NCI-H510A treated with DMSO at 0.1 percent for 48 hours (cell line): ENCODE measurements around the gene KDM4B.

Experiments used
- DNase-seq: peaks from one replicate; lab custom pipeline; 2025; lab: John Stamatoyannopoulos, UW

KDM4B gene

GRCh38 chr19:5107432-5108122 lies 138.7 kb downstream of the KDM4B start:
- DNase-seq, result no peak

- no peak for DNase-seq
Measured at GRCh38 chr19:5108123-5108596, 139.2 kb downstream of the KDM4B start.

GRCh38 chr19:5108866-5109265 lies 140.0 kb downstream of the KDM4B start:
- no peak for DNase-seq

GRCh38 chr19:5109560-5109959 lies 140.6 kb downstream of the KDM4B start:
- no peak for DNase-seq

GRCh38 chr19:5110546-5110945 lies 141.6 kb downstream of the KDM4B start:
- no peak for DNase-seq

GRCh38 chr19:5111051-5111450 lies 142.1 kb downstream of the KDM4B start:
- no peak for DNase-seq

GRCh38 chr19:5112175-5112574 lies 143.3 kb downstream of the KDM4B start:
- DNase-seq, result no peak

- DNase-seq, result no peak
Measured at GRCh38 chr19:5112681-5113575, 144.0 kb downstream of the KDM4B start.

- DNase-seq, result no peak
Measured at GRCh38 chr19:5113633-5114586, 145.0 kb downstream of the KDM4B start.

- DNase-seq, result no peak
Measured at GRCh38 chr19:5114727-5115126, 145.8 kb downstream of the KDM4B start.

GRCh38 chr19:5115351-5115750 lies 146.4 kb downstream of the KDM4B start:
- DNase-seq, result no peak

- no peak for DNase-seq
Measured at GRCh38 chr19:5115771-5116202, 146.9 kb downstream of the KDM4B start.

GRCh38 chr19:5116292-5116691 lies 147.4 kb downstream of the KDM4B start:
- DNase-seq, result no peak

GRCh38 chr19:5117421-5117820 lies 148.5 kb downstream of the KDM4B start:
- DNase-seq, result no peak

GRCh38 chr19:5118026-5118425 lies 149.1 kb downstream of the KDM4B start:
- DNase-seq, result no peak

GRCh38 chr19:5119297-5119998 lies 150.5 kb downstream of the KDM4B start:
- DNase-seq, result no peak

GRCh38 chr19:5120321-5120720 lies 151.4 kb downstream of the KDM4B start:
- no peak for DNase-seq

- DNase-seq, result no peak
Measured at GRCh38 chr19:5120833-5121232, 151.9 kb downstream of the KDM4B start.

GRCh38 chr19:5121266-5122120 lies 152.6 kb downstream of the KDM4B start:
- no peak for DNase-seq

GRCh38 chr19:5122121-5122400 lies 153.1 kb downstream of the KDM4B start:
- no peak for DNase-seq
